Measurements from ENCODE around the gene MAP4. TPM values are rescaled to one million over a fixed set of nuclear protein-coding genes. Genes with fewer than 3 reads are reported as not detected.

Gene MAP4
- total RNA-seq, 4 donors from 2014 or later = 62.1 to 110 (median 80.3) TPM

GRCh38 chr3:47877719-47878118 is 138.5 kb downstream of the MAP4 start:
- intact Hi-C loops (cut with DNase I) = no loop called here

GRCh38 chr3:47877290-47877689 is 138.9 kb downstream of the MAP4 start:
- no peak for TF ChIP-seq POLR2A (IDR thresholded peaks at IDR 0.05)
- TF ChIP-seq, protein P1, sequence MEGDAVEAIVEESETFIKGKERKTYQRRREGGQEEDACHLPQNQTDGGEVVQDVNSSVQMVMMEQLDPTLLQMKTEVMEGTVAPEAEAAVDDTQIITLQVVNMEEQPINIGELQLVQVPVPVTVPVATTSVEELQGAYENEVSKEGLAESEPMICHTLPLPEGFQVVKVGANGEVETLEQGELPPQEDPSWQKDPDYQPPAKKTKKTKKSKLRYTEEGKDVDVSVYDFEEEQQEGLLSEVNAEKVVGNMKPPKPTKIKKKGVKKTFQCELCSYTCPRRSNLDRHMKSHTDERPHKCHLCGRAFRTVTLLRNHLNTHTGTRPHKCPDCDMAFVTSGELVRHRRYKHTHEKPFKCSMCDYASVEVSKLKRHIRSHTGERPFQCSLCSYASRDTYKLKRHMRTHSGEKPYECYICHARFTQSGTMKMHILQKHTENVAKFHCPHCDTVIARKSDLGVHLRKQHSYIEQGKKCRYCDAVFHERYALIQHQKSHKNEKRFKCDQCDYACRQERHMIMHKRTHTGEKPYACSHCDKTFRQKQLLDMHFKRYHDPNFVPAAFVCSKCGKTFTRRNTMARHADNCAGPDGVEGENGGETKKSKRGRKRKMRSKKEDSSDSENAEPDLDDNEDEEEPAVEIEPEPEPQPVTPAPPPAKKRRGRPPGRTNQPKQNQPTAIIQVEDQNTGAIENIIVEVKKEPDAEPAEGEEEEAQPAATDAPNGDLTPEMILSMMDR (IDR thresholded peaks at IDR 0.05) = no peak
- intact Hi-C loops (cut with DNase I) = no loop called here
- no peaks in the 10 kb centered on the region for H3K27me3 ChIP-seq
- 32% methylated on average over 3 of the region's 3 CpGs for WGBS, 2 donors
- H3K27ac ChIP-seq = no peak overlapping the region
- H3K4me3 ChIP-seq = no peak overlapping the region
- H3K36me3 ChIP-seq = peaks cover 0 to 60% (median 4%) of the 10 kb centered on the region in 3 donors
- no peak for DNase-seq
- no peaks in the 10 kb centered on the region for H3K9me3 ChIP-seq
- H3K4me1 ChIP-seq = peaks cover 6 to 41% (median 9%) of the 10 kb centered on the region in 3 donors

More at GRCh38 chr3:47877719-47878118, 138.5 kb downstream of the MAP4 start:
- Histone ChIP-seq H3K9me3 (no peaks in the 10 kb centered on the region), H3K27ac (no peak overlapping the region), H3K4me1 (peaks cover 6 to 41% (median 9%) of the 10 kb centered on the region in 3 donors), H3K4me3 (no peak overlapping the region), H3K27me3 (no peaks in the 10 kb centered on the region), H3K36me3 (peaks cover 0 to 60% (median 4%) of the 10 kb centered on the region in 3 donors)
- no peak for TF ChIP-seq POLR2A (IDR thresholded peaks at IDR 0.05)
- TF ChIP-seq, protein P1 (IDR thresholded peaks at IDR 0.05) = no peak
- DNase-seq = no peak

GRCh38 chr3:47874913-47875312 is 141.3 kb downstream of the MAP4 start:
- Histone ChIP-seq H3K9me3 (no peaks in the 10 kb centered on the region), H3K36me3 (peaks cover 22 to 70% (median 25%) of the 10 kb centered on the region in 3 donors), H3K4me3 (no peak overlapping the region), H3K27me3 (no peaks in the 10 kb centered on the region), H3K4me1 (peaks cover 6 to 41% (median 9%) of the 10 kb centered on the region in 3 donors), H3K27ac (peak overlapping the region in 3 of 4 donors; percentile 47 to 72 (median 63))
- no peak for DNase-seq
- intact Hi-C loops (cut with DNase I) = no loop called here
- 64% methylated on average over 1 of the region's 1 CpG for WGBS, 2 donors
- no peak for TF ChIP-seq POLR2A (IDR thresholded peaks at IDR 0.05)
- TF ChIP-seq, protein P1 (IDR thresholded peaks at IDR 0.05) = no peak

- no peaks in the 10 kb centered on the region for H3K9me3 ChIP-seq
- intact Hi-C loops (cut with DNase I) = no loop called here
- DNase-seq = no peak
- H3K4me1 ChIP-seq = peaks cover 6 to 41% (median 9%) of the 10 kb centered on the region in 3 donors
- no peak overlapping the region for H3K4me3 ChIP-seq
- H3K27me3 ChIP-seq = no peaks in the 10 kb centered on the region
- H3K27ac ChIP-seq = peak overlapping the region in 3 of 4 donors; percentile 47 to 72 (median 63)
- TF ChIP-seq, protein P1 (IDR thresholded peaks at IDR 0.05) = no peak
- no peak for TF ChIP-seq POLR2A (IDR thresholded peaks at IDR 0.05)
- 88 to 97% methylated on average over 2 of the region's 2 CpGs for WGBS, 2 donors
- H3K36me3 ChIP-seq = peaks cover 27 to 75% (median 29%) of the 10 kb centered on the region in 3 donors
These were observed 141.8 kb downstream of the MAP4 start for GRCh38 chr3:47874438-47874837.

GRCh38 chr3:47872916-47873315 is 143.3 kb downstream of the MAP4 start:
- Histone ChIP-seq H3K27ac (no peak overlapping the region), H3K4me3 (no peak overlapping the region), H3K36me3 (peaks cover 35 to 90% (median 38%) of the 10 kb centered on the region in 3 donors), H3K27me3 (no peaks in the 10 kb centered on the region), H3K9me3 (no peaks in the 10 kb centered on the region), H3K4me1 (peaks cover 6 to 39% (median 9%) of the 10 kb centered on the region in 3 donors)
- no peak for DNase-seq
- TF ChIP-seq POLR2A (IDR thresholded peaks at IDR 0.05) = no peak
- intact Hi-C loops (cut with DNase I) = no loop called here
- 79 to 90% methylated on average over 4 of the region's 4 CpGs for WGBS, 2 donors

DNA sequence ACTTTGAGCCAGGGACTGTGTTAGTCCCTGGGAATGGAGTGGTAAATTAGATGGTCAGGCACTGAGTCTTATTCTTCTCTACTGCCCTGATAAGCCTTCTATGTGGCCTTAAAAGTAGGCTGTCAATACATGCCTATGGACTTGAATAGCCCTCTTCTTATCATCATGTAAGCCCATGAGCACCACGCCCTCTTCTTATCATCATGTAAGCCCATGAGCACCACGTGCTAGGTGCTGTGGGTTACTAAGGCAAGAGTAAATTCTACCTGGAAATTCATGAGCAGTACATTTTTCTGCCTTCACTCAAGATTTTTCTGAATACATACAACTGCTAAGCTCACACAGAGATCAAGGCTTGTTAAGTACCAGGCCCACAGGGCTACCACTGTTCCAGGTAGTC is 144.8 kb downstream of the MAP4 start:
- Histone ChIP-seq H3K36me3 (peaks cover 44 to 98% (median 46%) of the 10 kb centered on the region in 3 donors), H3K27me3 (no peaks in the 10 kb centered on the region), H3K9me3 (no peaks in the 10 kb centered on the region), H3K4me1 (peaks cover 6 to 27% (median 9%) of the 10 kb centered on the region in 3 donors), H3K4me3 (no peak overlapping the region), H3K27ac (no peak overlapping the region)
- TF ChIP-seq, protein P1 (IDR thresholded peaks at IDR 0.05) = no peak
- DNase-seq = no peak
- WGBS, 2 donors = 92 to 95% methylated on average over 2 of the region's 2 CpGs
- intact Hi-C loops (cut with DNase I) = no loop called here

Data from esophagus squamous epithelium (tissue), 5 donors.